Glomerular endothelial cell (primary cell): ENCODE measurements around the gene FAR2. TPM values are rescaled to one million over a fixed set of nuclear protein-coding genes. Genes with fewer than 3 reads are reported as not detected.

Source experiments
- total RNA-seq: library from RNA; depleted of rRNA; stranded (reverse); fragments of >200 nt; gene quantifications from 2 replicates; pipeline ENCODE4 v1.2.3, GENCODE V29; 2015

FAR2 gene
- total RNA-seq, 1 donor from 2014 or later = 51.4 TPM

Other genes starting within 250 kb of the FAR2 start
- gene ERGIC2, start 231.9 kb downstream of the FAR2 start, total RNA-seq = 23.3 and 51.6 TPM in 2 replicates